K562 (cell line): ENCODE data around the gene MB21D2. TPM values are rescaled to one million over a fixed set of nuclear protein-coding genes. Genes with fewer than 3 reads are reported as not detected.

ENCODE experiments used
- NFATC3 ChIP-seq: fragments of 450-650 bp; IDR thresholded peaks from 2 replicates; pipeline ENCODE4 v1.6.1; 2017; ENCODE audit warnings: mild to moderate bottlenecking
- RAD51 ChIP-seq: fragments of 450-650 bp; IDR thresholded peaks from 2 replicates; pipeline ENCODE4 v1.7.1; 2016; ENCODE audit warnings: low read depth, mild to moderate bottlenecking, borderline replicate concordance
- RFX7 ChIP-seq: fragments of 250-450 bp; sonication (Bioruptor Pico); IDR thresholded peaks from 2 replicates; pipeline ENCODE4 v1.5.1; 2021; ENCODE audit warnings: mild to moderate bottlenecking
- TAF7 ChIP-seq: fragments of 450-650 bp; IDR thresholded peaks from 2 replicates; pipeline ENCODE4 v1.6.1; 2016; ENCODE audit warnings: missing genetic modification characterization, missing compliant biosample characterization
- ZNF212 ChIP-seq: fragments of 450-650 bp; formaldehyde crosslinking; IDR thresholded peaks from 2 replicates; pipeline ENCODE4 v1.4.0; 2020; ENCODE audit warnings: mild to moderate bottlenecking
- polyA plus RNA-seq, 8 experiments: library from polyadenylated mRNA; depleted of rRNA in 4 of 8; stranded (reverse) in 5 of 8; unstranded in 3 of 8; fragments of >200 nt; fragmentation: Nextera tagmentation in 2 of 8; fragmentation: Illumina TruSeq in 1 of 8; extraction: Ambion mirVana in 2 of 8; extraction: Trizol in 1 of 8; gene quantifications; 2 replicates each; pipeline versions ENCODE4 v1.2.1 to v1.2.3, GENCODE V29; 2011 to 2014; ENCODE audit warnings: inconsistent platforms in 1 of 8, missing spikeins in 1 of 8
- total RNA-seq, 7 experiments: library from RNA; depleted of rRNA in 6 of 7; stranded (reverse); fragments of >200 nt in 6 of 7; fragmentation: Illumina TruSeq in 2 of 7; extraction: Trizol in 2 of 7; gene quantifications; 2 replicates each; pipeline versions ENCODE4 v1.2.1 to v1.2.3, GENCODE V29; 2011 to 2021; ENCODE audit warnings: low replicate concordance in 1 of 7
- TF ChIP-seq, protein P1 (sequence below), 2 experiments: fragments of 450-650 bp in 1 of 2; sonication (generic) in 1 of 2; formaldehyde crosslinking in 1 of 2; IDR thresholded peaks; 2 replicates each; pipeline versions ENCODE4 v1.7.1 to v1.9.0; 2016 to 2022; ENCODE audit warnings: inconsistent platforms in 1 of 2, mild to moderate bottlenecking in 1 of 2, missing genetic modification reagents in 1 of 2

Gene MB21D2
- total and polyA plus RNA-seq, 9 of the 15 experiments (the other 6 are each of a cell fraction or from before 2014, with no cell fraction given), result 0.01 TPM; not detected in 8

DNA sequence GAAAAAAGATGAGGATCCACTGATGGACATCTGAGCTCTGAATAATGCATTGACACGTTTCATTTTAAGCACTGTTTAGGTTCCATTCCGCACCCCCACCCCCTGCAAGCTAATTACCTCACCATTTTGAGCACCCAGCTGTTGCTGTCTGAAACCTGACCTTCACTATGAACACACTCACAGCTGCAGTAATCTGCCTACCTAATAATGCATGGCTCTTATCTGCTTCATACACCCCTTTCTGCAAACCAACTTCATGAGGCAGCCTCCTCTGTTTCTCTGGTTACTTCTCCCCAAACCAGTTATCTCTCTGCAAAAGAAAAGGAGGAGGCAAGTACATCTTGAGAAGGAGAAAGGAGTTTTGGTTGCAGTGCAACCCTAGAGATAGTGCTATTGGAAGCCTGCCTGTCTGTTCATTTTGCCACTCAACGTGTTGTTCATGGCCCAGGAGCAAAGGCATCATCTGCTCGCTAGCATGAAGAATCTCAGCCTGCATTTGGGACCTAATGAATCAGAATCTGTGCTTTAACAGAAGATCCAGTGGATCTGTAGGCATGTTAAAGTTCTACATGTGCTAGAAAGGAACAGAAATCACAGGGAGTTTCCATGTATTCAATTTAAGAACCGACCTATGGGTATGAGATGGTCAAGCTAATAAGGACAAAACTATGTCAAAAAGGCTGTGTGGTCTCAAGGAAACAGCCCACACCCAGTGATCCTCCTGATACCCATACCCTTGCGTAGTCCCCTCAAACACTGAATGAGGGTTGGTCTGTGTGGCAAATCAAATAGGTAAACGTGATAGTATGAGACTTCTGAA, 87.2 kb downstream of the MB21D2 start (continued):
- TF ChIP-seq, protein P1, sequence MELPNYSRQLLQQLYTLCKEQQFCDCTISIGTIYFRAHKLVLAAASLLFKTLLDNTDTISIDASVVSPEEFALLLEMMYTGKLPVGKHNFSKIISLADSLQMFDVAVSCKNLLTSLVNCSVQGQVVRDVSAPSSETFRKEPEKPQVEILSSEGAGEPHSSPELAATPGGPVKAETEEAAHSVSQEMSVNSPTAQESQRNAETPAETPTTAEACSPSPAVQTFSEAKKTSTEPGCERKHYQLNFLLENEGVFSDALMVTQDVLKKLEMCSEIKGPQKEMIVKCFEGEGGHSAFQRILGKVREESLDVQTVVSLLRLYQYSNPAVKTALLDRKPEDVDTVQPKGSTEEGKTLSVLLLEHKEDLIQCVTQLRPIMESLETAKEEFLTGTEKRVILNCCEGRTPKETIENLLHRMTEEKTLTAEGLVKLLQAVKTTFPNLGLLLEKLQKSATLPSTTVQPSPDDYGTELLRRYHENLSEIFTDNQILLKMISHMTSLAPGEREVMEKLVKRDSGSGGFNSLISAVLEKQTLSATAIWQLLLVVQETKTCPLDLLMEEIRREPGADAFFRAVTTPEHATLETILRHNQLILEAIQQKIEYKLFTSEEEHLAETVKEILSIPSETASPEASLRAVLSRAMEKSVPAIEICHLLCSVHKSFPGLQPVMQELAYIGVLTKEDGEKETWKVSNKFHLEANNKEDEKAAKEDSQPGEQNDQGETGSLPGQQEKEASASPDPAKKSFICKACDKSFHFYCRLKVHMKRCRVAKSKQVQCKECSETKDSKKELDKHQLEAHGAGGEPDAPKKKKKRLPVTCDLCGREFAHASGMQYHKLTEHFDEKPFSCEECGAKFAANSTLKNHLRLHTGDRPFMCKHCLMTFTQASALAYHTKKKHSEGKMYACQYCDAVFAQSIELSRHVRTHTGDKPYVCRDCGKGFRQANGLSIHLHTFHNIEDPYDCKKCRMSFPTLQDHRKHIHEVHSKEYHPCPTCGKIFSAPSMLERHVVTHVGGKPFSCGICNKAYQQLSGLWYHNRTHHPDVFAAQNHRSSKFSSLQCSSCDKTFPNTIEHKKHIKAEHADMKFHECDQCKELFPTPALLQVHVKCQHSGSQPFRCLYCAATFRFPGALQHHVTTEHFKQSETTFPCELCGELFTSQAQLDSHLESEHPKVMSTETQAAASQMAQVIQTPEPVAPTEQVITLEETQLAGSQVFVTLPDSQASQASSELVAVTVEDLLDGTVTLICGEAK (IDR thresholded peaks at IDR 0.05), result no peak
- TF ChIP-seq, protein P1 (CRISPR knock-in tag; IDR thresholded peaks at IDR 0.05), result no peak
- TF ChIP-seq NFATC3 (no peak), RFX7 (CRISPR knock-in tag) (no peak), TAF7 (tag) (no peak), ZNF212 (no peak), RAD51 (no peak)
